Uterus (tissue), 4 donors: ENCODE measurements around the gene CCL5. TPM values are rescaled to one million over a fixed set of nuclear protein-coding genes. Genes with fewer than 3 reads are reported as not detected.
"Not testable (repeated sequence)": the region's sequence is repeated elsewhere in the genome, so short reads cannot be mapped to it uniquely, and the experiment has no call there.

Source experiments
- DNase-seq, 2 donors: peaks; one replicate each; pipeline ENCODE4 v3.0.0-alpha.2; 2019 to 2020
- H3K27ac ChIP-seq, 2 donors: fragments of 200-600 bp; sonication (generic); 1 replicate in 1 of 2; 2 replicates in 1 of 2; pipeline ENCODE4 v1.5.1; 2016 to 2018
- H3K27me3 ChIP-seq, 2 donors: fragments of 200-600 bp; sonication (generic); one replicate each; pipeline ENCODE4 v1.5.1; 2018 to 2019; ENCODE audit warnings: control low read depth in 1 of 2
- H3K36me3 ChIP-seq, 2 donors: fragments of 200-600 bp; sonication (generic); one replicate each; pipeline ENCODE4 v1.5.1; 2019; ENCODE audit warnings: control low read depth in 1 of 2
- H3K4me1 ChIP-seq, 2 donors: fragments of 200-600 bp; sonication (generic); one replicate each; pipeline ENCODE4 v1.5.1; 2018 to 2019; ENCODE audit warnings: control low read depth in 1 of 2
- H3K4me3 ChIP-seq, 2 donors: fragments of 200-600 bp; sonication (generic); 1 replicate in 1 of 2; 2 replicates in 1 of 2; pipeline ENCODE4 v1.5.1; 2018 to 2019; ENCODE audit warnings: mild to moderate bottlenecking in 1 of 2
- H3K9me3 ChIP-seq, 2 donors: fragments of 200-600 bp; sonication (generic); one replicate each; pipeline ENCODE4 v1.5.1; 2019; ENCODE audit warnings: control low read depth in 1 of 2
- POLR2A ChIP-seq, 2 donors: fragments of 450-650 bp; IDR thresholded peaks; one replicate each; pipeline ENCODE4 v1.6.1; 2016; ENCODE audit warnings: antibody characterized with exemption in 2 of 2, mild to moderate bottlenecking in 1 of 2, moderate library complexity in 1 of 2
- intact Hi-C: fragments of 100-400 bp; cut with DNase I; formaldehyde crosslinking; loops from one replicate; pipeline ENCODE4 v1.15.1; 2023; ENCODE audit warnings: low total_unique reads
- total RNA-seq, 4 donors: library from RNA; depleted of rRNA in 3 of 4; stranded (reverse); fragments of >200 nt in 3 of 4; gene quantifications; one replicate each; pipeline versions ENCODE4 v1.1.0 to v1.2.4, GENCODE V29; 2014 to 2023
- TF ChIP-seq, protein P1 (sequence below), 4 experiments: fragments of 200-600 bp in 2 of 4; fragments of 450-650 bp in 2 of 4; sonication (generic) in 2 of 4; IDR thresholded peaks; one replicate each; pipeline ENCODE4 v1.5.1; 2016 to 2019; ENCODE audit warnings: antibody characterized with exemption in 4 of 4, mild to moderate bottlenecking in 2 of 4, moderate library complexity in 1 of 4
- donor health status: DM: yes; HTN: yes; CAD: no.

CCL5 gene
- total RNA-seq, 4 donors from 2014 or later, result 0.29 to 39.5 (median 2.1) TPM

DNA sequence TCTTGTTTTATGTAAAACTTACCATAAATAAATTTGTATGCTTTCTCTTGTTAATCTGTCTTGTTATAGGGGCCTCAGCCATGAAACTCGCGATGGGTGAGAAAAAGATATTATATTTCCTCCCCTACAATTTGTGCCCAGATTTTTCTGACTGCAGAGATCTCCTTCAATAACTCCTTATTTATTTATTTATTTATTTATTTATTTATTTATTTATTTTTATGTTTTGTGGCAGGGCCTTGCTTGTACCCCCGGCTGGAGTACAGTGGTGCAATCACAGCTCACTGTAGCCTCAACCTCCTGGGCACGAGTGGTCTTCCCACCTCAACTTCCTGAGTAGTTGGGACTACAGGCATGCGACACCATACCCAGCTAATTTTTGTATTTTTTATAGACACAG, 23.3 kb upstream of the CCL5 start:
- Histone ChIP-seq H3K27ac (no peak overlapping the region), H3K4me1 (no peaks in the 10 kb centered on the region), H3K4me3 (no peak overlapping the region), H3K36me3 (no peaks in the 10 kb centered on the region), H3K27me3 (no peaks in the 10 kb centered on the region), H3K9me3 (no peaks in the 10 kb centered on the region)
- no peak for DNase-seq
- no peak for TF ChIP-seq POLR2A (IDR thresholded peaks at IDR 0.05)
- TF ChIP-seq, protein P1, sequence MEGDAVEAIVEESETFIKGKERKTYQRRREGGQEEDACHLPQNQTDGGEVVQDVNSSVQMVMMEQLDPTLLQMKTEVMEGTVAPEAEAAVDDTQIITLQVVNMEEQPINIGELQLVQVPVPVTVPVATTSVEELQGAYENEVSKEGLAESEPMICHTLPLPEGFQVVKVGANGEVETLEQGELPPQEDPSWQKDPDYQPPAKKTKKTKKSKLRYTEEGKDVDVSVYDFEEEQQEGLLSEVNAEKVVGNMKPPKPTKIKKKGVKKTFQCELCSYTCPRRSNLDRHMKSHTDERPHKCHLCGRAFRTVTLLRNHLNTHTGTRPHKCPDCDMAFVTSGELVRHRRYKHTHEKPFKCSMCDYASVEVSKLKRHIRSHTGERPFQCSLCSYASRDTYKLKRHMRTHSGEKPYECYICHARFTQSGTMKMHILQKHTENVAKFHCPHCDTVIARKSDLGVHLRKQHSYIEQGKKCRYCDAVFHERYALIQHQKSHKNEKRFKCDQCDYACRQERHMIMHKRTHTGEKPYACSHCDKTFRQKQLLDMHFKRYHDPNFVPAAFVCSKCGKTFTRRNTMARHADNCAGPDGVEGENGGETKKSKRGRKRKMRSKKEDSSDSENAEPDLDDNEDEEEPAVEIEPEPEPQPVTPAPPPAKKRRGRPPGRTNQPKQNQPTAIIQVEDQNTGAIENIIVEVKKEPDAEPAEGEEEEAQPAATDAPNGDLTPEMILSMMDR (IDR thresholded peaks at IDR 0.05), result no peak
- intact Hi-C loops, result no loop called here

DNA sequence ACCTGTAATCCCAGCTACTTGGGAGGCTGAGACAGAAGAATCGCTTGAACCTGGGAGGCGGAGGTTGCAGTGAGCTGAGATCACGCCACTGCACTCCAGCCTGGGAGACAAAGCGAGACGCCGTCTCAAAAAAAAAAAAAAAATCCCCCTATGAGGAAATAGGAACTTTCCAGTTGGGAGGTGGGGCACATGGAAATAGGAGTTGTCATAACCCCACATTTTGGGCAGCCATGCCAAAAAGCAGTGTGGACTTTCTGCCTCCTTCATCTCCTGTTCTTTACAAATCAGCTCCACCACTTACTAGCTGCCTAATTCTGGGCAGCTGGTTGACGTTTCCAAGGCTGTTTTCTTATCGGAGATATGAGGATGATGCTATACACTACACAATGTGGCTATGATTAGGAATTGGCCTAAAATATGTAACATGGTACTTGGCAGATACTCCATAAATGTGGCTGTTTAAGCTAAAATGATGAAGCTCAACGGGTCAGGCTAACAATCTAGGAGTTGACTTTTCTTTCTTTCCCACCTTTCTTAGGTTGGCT, 21.5 kb upstream of the CCL5 start:
- no peaks in the 10 kb centered on the region for H3K4me1 ChIP-seq
- H3K27me3 ChIP-seq, result no peaks in the 10 kb centered on the region
- TF ChIP-seq, protein P1 (IDR thresholded peaks at IDR 0.05), result no peak
- no peak for TF ChIP-seq POLR2A (IDR thresholded peaks at IDR 0.05)
- H3K9me3 ChIP-seq, result no peaks in the 10 kb centered on the region
- no peak for DNase-seq
- H3K4me3 ChIP-seq, result no peak overlapping the region
- intact Hi-C loops, result no loop called here
- H3K36me3 ChIP-seq, result no peaks in the 10 kb centered on the region
- no peak overlapping the region for H3K27ac ChIP-seq

DNA sequence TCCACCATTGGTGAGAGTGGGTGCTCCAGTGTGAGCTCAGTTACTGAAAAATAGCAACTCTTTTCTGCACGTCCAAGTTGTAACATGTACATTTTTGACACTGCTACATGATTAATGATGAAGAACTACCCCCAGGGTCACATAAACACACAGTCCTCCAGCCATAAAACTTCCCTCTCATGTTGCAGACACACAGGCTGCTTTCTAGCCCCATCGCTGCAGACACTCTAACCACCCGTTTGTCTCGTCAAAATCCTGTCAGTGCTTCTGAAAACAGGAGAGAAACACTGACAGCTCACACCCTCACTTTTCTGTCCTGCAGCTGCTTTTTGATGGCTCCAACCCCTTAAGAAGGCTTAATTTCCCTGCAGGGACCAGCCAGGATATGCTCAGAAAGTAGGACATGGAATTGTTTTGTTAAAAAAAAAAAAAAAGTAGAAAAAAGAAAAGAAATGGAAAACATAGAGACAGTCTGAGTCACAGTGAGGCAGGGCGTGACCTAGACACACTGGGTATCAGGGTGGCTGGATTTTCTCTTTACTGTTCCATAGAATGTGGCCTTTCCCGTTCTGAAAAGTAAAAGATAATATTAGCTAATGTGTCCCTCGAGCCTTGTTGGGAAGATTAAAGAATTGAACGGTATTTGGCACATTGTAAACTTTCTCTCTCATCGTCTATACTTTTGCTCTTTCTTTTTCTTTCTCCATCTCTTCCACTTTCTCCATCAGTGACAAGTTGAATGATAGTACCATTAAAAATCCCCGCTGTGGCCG, 20.7 kb upstream of the CCL5 start:
- Histone ChIP-seq H3K36me3 (no peaks in the 10 kb centered on the region), H3K27ac (no peak overlapping the region), H3K4me1 (no peaks in the 10 kb centered on the region), H3K9me3 (no peaks in the 10 kb centered on the region), H3K27me3 (no peaks in the 10 kb centered on the region), H3K4me3 (no peak overlapping the region)
- no peak for DNase-seq
- no peak for TF ChIP-seq POLR2A (IDR thresholded peaks at IDR 0.05)
- TF ChIP-seq, protein P1 (IDR thresholded peaks at IDR 0.05), result no peak
- intact Hi-C loops, result no loop called here

DNA sequence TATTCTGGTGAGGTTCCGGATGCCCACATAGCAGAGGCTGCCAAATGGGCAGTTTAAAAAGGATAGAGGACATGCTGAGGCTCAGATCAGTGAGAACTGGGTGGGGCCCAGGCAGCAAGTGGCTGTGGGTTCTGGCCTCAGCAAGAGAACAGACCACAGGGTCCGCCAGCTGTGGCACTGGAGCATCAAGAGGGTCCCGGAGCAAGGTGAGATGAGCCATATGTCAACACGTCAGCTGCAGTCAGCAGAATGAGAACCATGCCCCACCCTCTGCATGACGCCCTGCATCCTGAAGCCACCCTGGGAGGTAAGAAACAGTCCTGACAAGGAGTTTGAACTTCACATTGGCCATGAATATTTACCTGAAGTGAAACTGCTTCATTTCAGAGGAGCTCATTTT, 20.1 kb upstream of the CCL5 start:
- Histone ChIP-seq H3K27ac (no peak overlapping the region), H3K9me3 (no peaks in the 10 kb centered on the region), H3K4me3 (no peak overlapping the region), H3K27me3 (no peaks in the 10 kb centered on the region), H3K4me1 (no peaks in the 10 kb centered on the region), H3K36me3 (no peaks in the 10 kb centered on the region)
- TF ChIP-seq POLR2A (IDR thresholded peaks at IDR 0.05), result no peak
- TF ChIP-seq, protein P1 (IDR thresholded peaks at IDR 0.05), result no peak
- intact Hi-C loops, result no loop called here
- no peak for DNase-seq

DNA sequence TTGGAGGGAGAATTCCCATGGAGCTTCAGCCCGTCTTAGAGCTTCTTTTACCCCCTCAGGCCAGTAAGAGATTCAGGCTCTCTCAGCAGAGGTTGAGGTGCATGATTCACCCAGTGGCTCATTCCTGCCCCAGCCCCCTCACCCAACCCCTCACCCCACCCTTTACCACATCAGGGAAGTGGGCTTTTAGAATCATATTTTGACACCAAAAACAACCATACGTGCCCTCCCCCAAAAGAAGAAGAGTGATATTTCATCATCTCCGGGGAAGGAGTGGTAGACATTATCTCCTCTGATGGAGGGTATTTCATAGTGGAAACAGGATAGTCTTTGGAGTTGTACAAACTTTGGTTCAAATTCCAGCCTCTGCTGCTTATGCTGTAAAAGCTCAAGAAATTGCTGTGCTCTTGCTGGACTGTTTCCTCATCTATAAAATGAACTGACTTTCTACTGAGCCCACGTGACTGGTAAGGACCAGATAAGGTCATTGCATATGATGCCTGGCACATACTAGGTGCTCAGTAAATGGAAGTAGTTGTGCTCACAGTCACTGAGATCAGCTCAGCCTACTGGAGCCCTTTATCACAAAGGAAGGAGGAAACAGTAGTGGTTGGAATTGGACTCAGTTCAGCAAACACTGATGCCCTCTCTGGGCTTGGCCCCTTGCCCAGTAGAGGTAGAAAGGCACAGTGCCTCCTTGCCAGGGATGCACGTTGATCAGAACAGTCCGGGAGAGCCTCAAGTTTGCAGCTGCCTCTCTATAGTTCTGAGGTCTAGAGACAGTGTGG, 18.3 kb upstream of the CCL5 start:
- Histone ChIP-seq H3K27me3 (no peaks in the 10 kb centered on the region), H3K4me1 (no peaks in the 10 kb centered on the region), H3K4me3 (no peak overlapping the region), H3K36me3 (no peaks in the 10 kb centered on the region), H3K9me3 (no peaks in the 10 kb centered on the region), H3K27ac (no peak overlapping the region)
- intact Hi-C loops, result no loop called here
- no peak for DNase-seq
- TF ChIP-seq POLR2A (IDR thresholded peaks at IDR 0.05), result no peak

DNA sequence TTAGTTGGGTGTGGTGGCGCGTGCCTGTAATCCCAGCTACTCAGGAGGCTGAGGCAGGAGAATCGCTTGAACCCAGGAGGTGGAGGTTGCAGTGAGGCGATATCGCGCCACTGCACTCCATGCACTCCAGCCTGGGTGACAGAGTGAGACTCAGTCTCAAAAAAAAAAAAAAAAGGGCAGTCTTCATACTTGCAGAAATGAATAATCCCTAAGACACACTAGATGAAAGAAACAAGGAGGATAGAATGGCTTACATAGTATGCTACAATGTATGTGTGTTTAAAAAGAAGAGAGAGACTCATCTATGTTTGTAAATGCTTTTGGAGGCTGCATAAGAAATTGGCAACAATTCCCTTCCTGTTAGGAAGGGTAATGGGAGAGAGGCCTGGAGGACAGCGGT, 17.6 kb upstream of the CCL5 start:
- H3K9me3 ChIP-seq, H3K27me3 ChIP-seq, H3K36me3 ChIP-seq, H3K4me3 ChIP-seq, H3K27ac ChIP-seq, H3K4me1 ChIP-seq, intact Hi-C loops, DNase-seq: not testable (repeated sequence)
